LNCaP clone FGC (cell line): Measurements from ENCODE around the gene PTPRM.

Experiments used
- DNase-seq: peaks from one replicate; pipeline ENCODE4 v3.0.0-alpha.2; 2011; ENCODE audit warnings: low read depth
- H3K4me3 ChIP-seq: 2 replicates; pipeline ENCODE4 v1.5.1; 2011; ENCODE audit warnings: mild to moderate bottlenecking, low read depth, low read length, control low read depth
- TF ChIP-seq, protein P1 (sequence below): IDR thresholded peaks from 2 replicates; pipeline ENCODE4 v1.5.1; 2012; ENCODE audit warnings: mild to moderate bottlenecking; ENCODE audit not compliant: control insufficient read depth, insufficient read depth; ENCODE audit errors: extremely low read depth

PTPRM gene

DNA sequence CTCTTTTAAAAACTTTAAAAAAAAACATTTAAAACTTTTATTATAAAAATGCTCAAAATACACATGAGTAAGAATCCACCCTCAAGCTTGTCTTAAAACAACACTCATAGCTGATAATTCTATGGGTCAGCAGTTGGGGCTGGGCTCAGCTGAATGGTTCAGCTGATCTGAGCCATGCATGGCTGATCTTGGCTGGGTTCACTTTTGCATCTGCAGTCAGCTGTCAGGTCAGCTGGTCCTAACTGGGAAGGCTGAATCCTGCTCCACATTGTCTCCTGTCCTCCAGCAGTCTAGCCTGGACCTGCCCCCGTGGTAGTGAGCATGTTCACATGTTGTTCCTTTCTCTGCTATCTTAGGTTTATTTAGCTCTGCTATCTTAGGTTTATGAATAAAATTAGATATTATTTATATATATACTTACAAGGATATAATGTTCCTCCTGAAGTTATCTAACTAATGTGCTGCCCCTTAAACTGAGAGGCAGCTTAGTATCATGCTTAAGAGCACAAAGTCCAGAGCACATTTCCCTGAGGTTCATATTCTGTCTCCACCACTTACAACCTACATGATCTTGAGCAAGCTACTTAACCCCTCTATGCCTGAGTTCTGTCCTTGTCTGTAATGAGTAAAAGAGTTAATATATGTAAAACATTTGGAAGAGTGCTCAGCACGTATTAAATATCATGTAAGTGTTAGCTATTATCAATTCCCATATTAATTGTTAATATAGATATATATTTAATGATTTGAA, 309.4 kb downstream of the PTPRM start:
- no peak overlapping the region for H3K4me3 ChIP-seq
- no peak for DNase-seq

DNA sequence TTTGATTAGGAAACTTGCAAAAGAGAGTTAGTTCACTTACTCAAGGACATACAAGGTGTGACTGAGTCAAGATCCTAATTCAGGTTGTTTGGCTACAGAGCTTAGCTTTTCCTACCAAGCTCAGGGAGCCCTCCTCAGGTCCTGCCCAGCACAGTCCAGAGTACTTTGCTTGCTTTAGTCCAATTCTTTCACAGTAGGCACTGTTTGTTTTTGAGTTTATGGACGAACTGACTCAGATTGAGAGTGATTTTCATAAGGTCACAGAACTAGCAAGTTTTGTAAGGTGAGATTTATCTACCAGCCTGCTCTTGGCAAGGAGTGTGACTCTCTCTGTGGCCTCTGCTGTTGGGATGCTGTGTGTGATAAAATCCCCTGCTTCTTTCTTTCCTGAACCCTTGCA, 310.5 kb downstream of the PTPRM start:
- no peak overlapping the region for H3K4me3 ChIP-seq
- TF ChIP-seq, protein P1, sequence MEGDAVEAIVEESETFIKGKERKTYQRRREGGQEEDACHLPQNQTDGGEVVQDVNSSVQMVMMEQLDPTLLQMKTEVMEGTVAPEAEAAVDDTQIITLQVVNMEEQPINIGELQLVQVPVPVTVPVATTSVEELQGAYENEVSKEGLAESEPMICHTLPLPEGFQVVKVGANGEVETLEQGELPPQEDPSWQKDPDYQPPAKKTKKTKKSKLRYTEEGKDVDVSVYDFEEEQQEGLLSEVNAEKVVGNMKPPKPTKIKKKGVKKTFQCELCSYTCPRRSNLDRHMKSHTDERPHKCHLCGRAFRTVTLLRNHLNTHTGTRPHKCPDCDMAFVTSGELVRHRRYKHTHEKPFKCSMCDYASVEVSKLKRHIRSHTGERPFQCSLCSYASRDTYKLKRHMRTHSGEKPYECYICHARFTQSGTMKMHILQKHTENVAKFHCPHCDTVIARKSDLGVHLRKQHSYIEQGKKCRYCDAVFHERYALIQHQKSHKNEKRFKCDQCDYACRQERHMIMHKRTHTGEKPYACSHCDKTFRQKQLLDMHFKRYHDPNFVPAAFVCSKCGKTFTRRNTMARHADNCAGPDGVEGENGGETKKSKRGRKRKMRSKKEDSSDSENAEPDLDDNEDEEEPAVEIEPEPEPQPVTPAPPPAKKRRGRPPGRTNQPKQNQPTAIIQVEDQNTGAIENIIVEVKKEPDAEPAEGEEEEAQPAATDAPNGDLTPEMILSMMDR = peak; percentile 47
- peak; percentile 85 for DNase-seq

More for the DNA sequence above, 309.4 kb downstream of the PTPRM start:
- TF ChIP-seq, protein P1 = no peak

DNA sequence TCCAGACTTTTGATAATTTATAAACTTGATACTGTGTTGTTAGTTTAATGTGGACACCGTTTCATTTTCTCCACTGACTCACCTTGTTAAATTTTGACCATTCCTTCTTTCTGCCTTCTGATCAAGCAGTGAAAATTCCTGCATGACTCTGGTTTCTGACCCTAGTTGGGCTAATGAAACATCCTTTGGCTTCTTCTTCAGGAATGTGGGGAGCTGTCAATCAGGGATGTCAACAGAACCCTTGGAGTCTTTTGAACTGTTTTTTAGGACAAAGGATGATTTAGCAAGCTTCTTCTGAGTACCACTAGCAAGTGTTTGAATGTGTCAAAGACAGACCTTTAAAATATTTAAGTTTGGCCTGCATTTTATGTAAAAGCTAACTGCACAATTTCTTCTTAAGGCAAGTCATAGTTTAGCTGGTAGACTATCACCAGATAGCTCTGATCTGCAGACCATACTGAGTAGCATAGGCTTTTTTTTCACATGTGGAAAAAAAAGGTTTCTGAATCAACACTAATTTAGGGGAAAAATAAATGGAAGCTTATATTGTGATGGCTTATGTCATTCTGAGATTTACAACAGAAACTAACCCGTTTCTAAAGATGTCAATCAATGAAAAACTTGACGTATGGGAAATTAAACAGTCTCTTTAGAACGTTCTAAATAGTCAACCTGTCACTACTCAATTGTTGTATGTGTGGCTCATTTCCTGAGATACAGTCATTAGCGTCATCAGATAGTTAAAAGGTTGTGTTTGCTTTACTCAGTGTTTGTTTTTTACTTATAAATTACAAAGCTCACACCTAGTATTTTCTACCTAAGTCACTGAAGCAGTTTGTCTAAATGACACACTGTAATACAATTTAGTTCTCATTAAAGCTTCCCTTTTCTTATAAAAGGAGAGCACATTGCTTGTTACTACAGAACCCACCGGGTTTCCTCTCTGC, 311.4 kb downstream of the PTPRM start:
- no peak overlapping the region for H3K4me3 ChIP-seq
- TF ChIP-seq, protein P1 = no peak
- no peak for DNase-seq

DNA sequence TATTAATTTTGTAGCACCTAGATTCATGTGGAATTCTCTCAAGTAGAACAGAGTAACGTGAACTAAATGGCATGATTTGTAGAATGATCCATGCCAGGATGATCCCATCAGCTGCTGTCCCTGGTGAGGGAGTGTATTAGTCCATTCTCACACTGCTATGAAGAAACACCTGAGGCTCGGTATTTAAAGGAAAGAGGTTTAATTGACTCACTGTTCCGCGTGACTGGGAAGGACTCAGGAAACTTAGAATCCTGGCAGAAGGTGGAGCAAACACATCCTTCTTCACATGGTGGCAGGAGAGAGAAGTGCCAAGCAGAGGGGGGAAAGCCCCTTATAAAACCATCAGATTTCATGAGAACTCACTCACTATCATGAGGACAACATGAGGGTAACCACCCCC, 312.6 kb downstream of the PTPRM start:
- no peak overlapping the region for H3K4me3 ChIP-seq
- DNase-seq = no peak
- TF ChIP-seq, protein P1 = no peak

DNA sequence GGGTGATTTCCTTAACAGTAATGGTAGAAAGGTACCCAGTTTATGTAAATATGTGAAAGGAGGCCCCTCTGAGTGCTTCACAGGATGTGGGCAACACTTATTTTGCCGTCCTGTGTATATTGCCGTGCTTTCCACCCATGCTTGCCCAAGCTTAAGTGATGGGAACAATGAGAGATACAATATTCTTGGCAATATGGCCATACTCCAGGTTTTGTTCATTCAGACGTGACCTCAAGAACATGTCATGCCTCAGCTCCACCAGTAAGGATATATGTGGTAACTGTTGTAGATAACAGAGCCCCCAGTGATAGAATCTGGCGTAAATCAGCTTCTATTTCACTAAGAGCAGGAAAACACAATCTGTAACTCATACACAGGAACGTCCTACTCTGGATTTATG, 318.7 kb downstream of the PTPRM start:
- TF ChIP-seq, protein P1 = no peak
- no peak overlapping the region for H3K4me3 ChIP-seq
- DNase-seq = no peak

DNA sequence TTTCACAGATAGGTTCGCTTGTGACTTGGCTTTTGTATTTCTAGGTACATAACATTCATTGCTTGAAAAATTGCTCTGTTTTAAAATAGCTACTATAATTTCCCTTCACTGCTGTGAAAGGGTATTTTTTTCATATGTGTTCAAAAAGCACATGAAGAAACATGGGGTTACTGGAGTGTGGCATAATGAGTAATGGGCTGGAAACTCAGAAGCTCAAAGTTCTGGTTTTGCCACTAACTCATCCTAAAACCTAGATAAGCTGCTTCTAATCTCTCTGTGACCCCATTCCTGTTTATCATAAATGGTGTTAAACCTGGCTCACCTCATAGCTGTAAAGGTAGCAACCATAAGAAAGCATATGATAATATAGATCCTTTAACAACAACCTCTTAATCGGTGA, 319.3 kb downstream of the PTPRM start:
- TF ChIP-seq, protein P1 = no peak
- no peak for DNase-seq
- no peak overlapping the region for H3K4me3 ChIP-seq
